ENCODE data around the gene IFNA1. TPM values are rescaled to one million over a fixed set of nuclear protein-coding genes. Genes with fewer than 3 reads are reported as not detected.

The IFNA1 gene
- total RNA-seq, 1 experiment from 2014 or later: not detected

Other genes starting within 250 kb of the IFNA1 start
- not detected in 2 replicates for gene IFNA7, start 238.2 kb upstream of the IFNA1 start, total RNA-seq (2014; rRNA removed; shearing (Covaris generic))
- not detected in 2 replicates for gene IFNA10, start 233.3 kb upstream of the IFNA1 start, total RNA-seq (2014; rRNA removed; shearing (Covaris generic))
- not detected in 2 replicates for gene IFNA16, start 223.1 kb upstream of the IFNA1 start, total RNA-seq (2014; rRNA removed; shearing (Covaris generic))
- not detected in 2 replicates for gene IFNA17, start 212.2 kb upstream of the IFNA1 start, total RNA-seq (2014; rRNA removed; shearing (Covaris generic))
- gene IFNA14, start 200.4 kb upstream of the IFNA1 start, total RNA-seq (2014; rRNA removed; shearing (Covaris generic)): not detected in 2 replicates
- not detected in 2 replicates for gene IFNA5, start 135.1 kb upstream of the IFNA1 start, total RNA-seq (2014; rRNA removed; shearing (Covaris generic))
- gene KLHL9, start 105.0 kb upstream of the IFNA1 start, total RNA-seq (2014; rRNA removed; shearing (Covaris generic)): 5.0 and 6.7 TPM in 2 replicates
- not detected in 2 replicates for gene IFNA6, start 89.6 kb upstream of the IFNA1 start, total RNA-seq (2014; rRNA removed; shearing (Covaris generic))
- not detected in 2 replicates for gene IFNA13, start 72.4 kb upstream of the IFNA1 start, total RNA-seq (2014; rRNA removed; shearing (Covaris generic))
- not detected in 2 replicates for gene IFNA2, start 55.0 kb upstream of the IFNA1 start, total RNA-seq (2014; rRNA removed; shearing (Covaris generic))
- gene IFNA8, start 31.3 kb upstream of the IFNA1 start, total RNA-seq (2014; rRNA removed; shearing (Covaris generic)): not detected in 2 replicates
- gene IFNE, start 41.9 kb downstream of the IFNA1 start, total RNA-seq (2014; rRNA removed; shearing (Covaris generic)): not detected in 2 replicates

Data from G401 (cell line).